GM19193 (cell line): ENCODE results near the gene SCRN3.

Experiments used
- POLR2A ChIP-seq: IDR thresholded peaks from 4 replicates; pipeline ENCODE4 v1.6.1; 2011; ENCODE audit not compliant: insufficient read depth, insufficient read length; ENCODE audit errors: extremely low read depth

The SCRN3 gene

DNA sequence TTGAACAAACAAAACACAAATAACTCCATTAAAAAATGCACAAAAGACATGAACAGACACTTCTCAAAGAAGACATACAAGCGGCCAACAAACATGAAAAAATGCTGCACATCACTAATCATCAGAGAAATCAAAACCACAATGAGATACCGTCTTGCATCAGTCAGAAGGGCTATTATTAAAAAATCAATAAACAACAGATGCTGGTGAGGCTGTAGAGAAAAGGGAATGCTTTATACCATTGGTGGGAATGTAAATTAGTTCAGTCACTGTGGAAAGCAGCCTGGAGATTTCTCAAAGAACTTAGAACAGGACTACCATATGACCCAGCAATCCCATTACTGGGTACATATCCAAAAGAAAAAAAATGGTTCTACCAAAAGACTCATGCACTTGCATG, 53.5 kb downstream of the SCRN3 start:
- no peak for TF ChIP-seq POLR2A

DNA sequence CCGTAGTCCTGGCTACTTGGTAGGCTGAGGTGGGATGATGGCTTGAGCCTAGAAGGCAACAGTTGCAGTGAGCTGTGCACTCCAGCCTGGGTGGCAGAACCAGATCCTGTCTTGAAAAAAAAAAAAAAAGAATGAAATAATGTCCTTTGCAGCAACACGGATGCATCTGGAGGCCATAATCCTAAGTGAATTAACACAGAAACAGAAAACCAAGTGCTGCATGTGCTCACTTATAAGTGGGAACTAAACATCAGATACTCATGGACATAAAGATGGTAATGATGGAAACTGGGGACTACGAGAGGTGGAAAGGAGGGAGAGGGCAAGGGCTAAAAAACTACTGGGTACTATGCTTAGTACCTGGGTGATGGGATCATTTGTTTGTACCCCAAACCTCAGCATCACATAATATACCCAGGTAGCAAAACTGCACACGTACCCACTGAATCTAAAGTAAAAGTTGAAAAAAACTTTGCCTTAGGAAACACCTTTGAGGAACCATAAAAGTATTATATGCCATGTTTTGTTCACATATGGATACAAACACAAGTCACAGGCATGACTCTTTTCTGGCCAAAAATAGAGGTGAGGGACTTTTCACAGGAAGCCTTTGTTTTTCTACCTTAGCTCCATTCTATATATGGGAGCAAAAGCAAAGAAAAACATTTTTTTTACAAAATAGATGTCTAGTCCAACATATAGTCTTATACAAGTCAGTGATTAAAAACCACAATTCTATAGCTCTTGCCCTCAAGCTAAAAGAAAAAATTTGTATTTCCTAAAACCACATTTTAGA, 54.7 kb downstream of the SCRN3 start:
- TF ChIP-seq POLR2A, result no peak

GRCh38 chr2:174454566-174454965, 59.0 kb downstream of the SCRN3 start:
- no peak for TF ChIP-seq POLR2A

- no peak for TF ChIP-seq POLR2A
Observed at GRCh38 chr2:174461221-174461620, 65.7 kb downstream of the SCRN3 start.

GRCh38 chr2:174465327-174465726, 69.8 kb downstream of the SCRN3 start:
- no peak for TF ChIP-seq POLR2A

DNA sequence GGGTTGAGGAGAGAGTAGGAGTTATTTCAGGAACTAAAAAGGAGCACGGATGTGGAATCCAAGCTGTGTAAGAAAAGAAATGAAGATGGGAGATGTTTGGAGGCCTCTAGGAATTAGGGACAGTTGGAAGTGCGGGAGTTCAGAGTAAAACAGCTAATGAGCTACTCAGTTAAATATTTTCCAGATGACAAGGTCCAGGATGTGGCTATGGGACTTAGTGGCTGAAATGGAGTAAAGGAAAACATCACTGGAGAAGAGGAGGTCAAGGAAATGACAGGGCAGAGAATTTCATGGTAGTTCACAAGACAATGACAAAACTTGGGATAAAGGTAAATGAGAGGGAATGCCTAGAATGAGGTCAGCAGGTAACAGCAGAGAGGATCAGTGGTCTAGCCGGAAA, 78.3 kb downstream of the SCRN3 start:
- TF ChIP-seq POLR2A, result no peak

- TF ChIP-seq POLR2A, result no peak
Observed at GRCh38 chr2:174477759-174478158, 82.2 kb downstream of the SCRN3 start.
